Mucosa of rectum (tissue), 2 donors: Measurements from ENCODE around the gene TFAP2B.

ENCODE experiments used
- H3K27ac ChIP-seq, 2 donors: one replicate each; pipeline ENCODE4 v1.7.0; 2013; ENCODE audit warnings: inconsistent platforms in 2 of 2, low read depth in 2 of 2, low read length in 2 of 2
- H3K27me3 ChIP-seq, 2 donors: one replicate each; pipeline ENCODE4 v1.7.0; 2013; ENCODE audit warnings: low read length in 2 of 2; ENCODE audit not compliant: control insufficient read depth in 2 of 2, insufficient read depth in 2 of 2
- H3K36me3 ChIP-seq, 2 donors: one replicate each; pipeline ENCODE4 v1.7.0; 2013; ENCODE audit warnings: low read length in 2 of 2; ENCODE audit not compliant: control insufficient read depth in 2 of 2, insufficient read depth in 2 of 2
- H3K4me1 ChIP-seq, 2 donors: one replicate each; pipeline ENCODE4 v1.7.0; 2013; ENCODE audit warnings: low read length in 2 of 2, mild to moderate bottlenecking in 1 of 2; ENCODE audit not compliant: control insufficient read depth in 2 of 2, insufficient read depth in 2 of 2
- H3K4me3 ChIP-seq, 2 donors: one replicate each; pipeline ENCODE4 v1.7.0; 2013; ENCODE audit warnings: low read length in 2 of 2
- H3K9ac ChIP-seq, 2 donors: one replicate each; pipeline ENCODE4 v1.7.0; 2013; ENCODE audit warnings: low read length in 2 of 2, low read depth in 1 of 2, mild to moderate bottlenecking in 1 of 2
- H3K9me3 ChIP-seq, 2 donors: one replicate each; pipeline ENCODE4 v1.7.0; 2013; ENCODE audit warnings: low read length in 2 of 2; ENCODE audit not compliant: control insufficient read depth in 2 of 2
- donor health status: healthy.
- donor health status: Normal muscosa, but diverticular disease.

Gene TFAP2B

GRCh38 chr6:50834929-50835410 is 16.3 kb downstream of the TFAP2B start:
- no peaks in the 10 kb centered on the region for H3K36me3 ChIP-seq
- H3K9ac ChIP-seq = no peak overlapping the region
- H3K4me1 ChIP-seq = no peaks in the 10 kb centered on the region
- H3K9me3 ChIP-seq = no peaks in the 10 kb centered on the region
- no peak overlapping the region for H3K27ac ChIP-seq
- peaks cover 29 to 41% of the 10 kb centered on the region in 2 donors for H3K27me3 ChIP-seq
- H3K4me3 ChIP-seq = no peak overlapping the region

GRCh38 chr6:50836231-50836630 is 17.6 kb downstream of the TFAP2B start:
- H3K27ac ChIP-seq = no peak overlapping the region
- H3K9ac ChIP-seq = no peak overlapping the region
- peaks cover 41 to 50% of the 10 kb centered on the region in 2 donors for H3K27me3 ChIP-seq

DNA sequence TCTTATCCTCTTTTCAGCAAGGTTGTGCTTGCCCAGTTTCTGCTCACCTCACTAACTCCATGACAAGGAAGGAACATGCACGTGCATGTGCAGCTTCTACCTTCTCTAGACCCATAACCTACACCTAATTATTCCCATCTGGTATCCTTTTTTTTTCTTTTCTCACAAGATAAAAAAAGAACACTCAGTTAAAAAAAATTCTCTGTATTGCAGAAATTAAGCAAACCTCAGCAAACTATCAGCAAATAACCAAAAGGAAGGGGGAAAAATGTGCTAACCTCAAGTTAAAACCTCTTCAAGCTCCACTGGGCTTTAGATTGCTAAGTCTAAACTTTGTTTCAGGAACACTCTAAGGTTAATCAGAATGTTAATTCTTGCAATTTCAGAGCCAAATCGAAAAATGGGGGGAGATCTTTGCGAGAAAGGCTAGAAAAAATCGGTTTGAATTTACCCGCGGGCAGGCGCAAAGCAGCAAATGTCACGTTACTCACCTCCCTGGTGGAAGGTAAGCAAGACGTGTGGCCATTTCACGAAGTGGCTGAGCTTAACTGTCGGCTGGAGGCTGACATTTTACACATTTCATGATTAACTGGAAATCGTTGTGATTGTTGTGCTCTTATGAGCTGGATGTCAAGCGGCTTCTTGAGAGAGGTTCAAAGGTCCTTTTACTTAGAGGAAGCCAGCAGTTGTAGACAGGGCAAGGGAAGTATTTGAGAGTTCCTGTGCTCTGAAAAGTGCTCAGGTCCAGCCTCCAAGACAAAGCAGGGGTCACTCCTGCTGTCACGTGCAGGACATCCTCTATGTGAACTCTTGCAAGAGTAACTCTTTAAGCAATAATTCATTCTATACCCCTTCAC is 19.1 kb downstream of the TFAP2B start:
- Histone ChIP-seq H3K4me3 (no peak overlapping the region), H3K27me3 (peaks cover 56 to 63% of the 10 kb centered on the region in 2 donors), H3K4me1 (no peaks in the 10 kb centered on the region), H3K9me3 (no peaks in the 10 kb centered on the region), H3K27ac (no peak overlapping the region), H3K9ac (no peak overlapping the region), H3K36me3 (no peaks in the 10 kb centered on the region)

More at GRCh38 chr6:50836231-50836630, 17.6 kb downstream of the TFAP2B start:
- no peaks in the 10 kb centered on the region for H3K9me3 ChIP-seq
- H3K36me3 ChIP-seq = no peaks in the 10 kb centered on the region
- no peak overlapping the region for H3K4me3 ChIP-seq
- H3K4me1 ChIP-seq = no peaks in the 10 kb centered on the region

DNA sequence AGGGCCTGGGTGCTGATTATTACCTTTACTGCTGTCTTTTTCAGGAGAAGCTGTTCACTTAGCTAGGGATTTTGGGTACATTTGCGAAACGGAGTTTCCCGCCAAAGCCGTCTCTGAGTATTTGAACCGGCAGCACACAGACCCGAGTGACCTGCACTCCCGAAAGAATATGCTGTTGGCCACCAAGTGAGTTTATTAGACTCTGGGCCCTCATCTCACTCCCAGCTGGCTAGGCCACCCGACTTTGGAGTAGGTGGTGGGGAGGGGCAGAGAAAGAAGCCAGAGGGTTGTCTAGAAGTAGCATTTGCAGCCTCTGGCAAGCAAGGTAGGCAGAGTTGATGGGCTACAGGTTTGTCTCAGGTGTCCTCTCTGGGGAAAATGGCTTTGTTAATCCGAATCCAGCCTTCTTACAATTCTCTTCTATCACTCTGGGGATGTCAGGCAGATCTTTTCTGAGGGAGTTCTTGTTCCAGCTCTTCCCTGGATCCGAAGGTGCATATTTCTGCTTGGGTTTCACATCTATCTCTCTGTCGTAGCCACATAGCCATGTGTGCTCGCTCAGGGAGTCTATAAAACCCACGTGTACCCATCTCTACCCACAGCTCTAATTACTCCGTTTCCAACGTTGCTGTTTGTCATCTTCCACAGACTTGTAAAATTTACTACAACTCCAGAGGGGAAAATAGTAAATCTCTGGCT is 21.6 kb downstream of the TFAP2B start:
- Histone ChIP-seq H3K4me1 (no peaks in the 10 kb centered on the region), H3K27me3 (peaks cover 67 to 68% of the 10 kb centered on the region in 2 donors)

DNA sequence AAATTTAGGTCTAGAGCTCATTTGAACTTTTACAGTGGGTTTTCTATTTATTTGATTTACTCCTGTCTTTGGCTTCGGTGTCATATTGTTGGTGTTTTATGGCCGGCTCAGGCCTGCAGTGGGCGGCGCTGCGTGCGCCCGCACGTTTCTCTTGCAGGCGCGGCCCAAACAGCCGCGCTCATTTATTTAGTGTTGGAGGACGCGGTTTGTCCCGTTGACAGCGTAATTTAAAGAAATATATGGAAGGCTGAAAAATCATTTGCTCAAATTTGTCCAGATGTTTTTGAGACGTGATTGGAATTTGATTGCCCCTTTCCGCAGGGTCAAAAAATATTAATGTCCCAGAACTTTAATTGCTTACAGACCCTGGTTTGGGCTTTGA is 22.1 kb downstream of the TFAP2B start:
- Histone ChIP-seq H3K27me3 (peaks cover 67 to 70% of the 10 kb centered on the region in 2 donors), H3K27ac (no peak overlapping the region), H3K4me3 (no peak overlapping the region), H3K9ac (no peak overlapping the region), H3K36me3 (no peaks in the 10 kb centered on the region), H3K9me3 (no peaks in the 10 kb centered on the region), H3K4me1 (no peaks in the 10 kb centered on the region)

More for the DNA sequence above, 21.6 kb downstream of the TFAP2B start:
- no peak overlapping the region for H3K27ac ChIP-seq
- no peak overlapping the region for H3K4me3 ChIP-seq
- no peaks in the 10 kb centered on the region for H3K9me3 ChIP-seq
- no peak overlapping the region for H3K9ac ChIP-seq
- H3K36me3 ChIP-seq = no peaks in the 10 kb centered on the region

GRCh38 chr6:50842446-50842845 is 23.8 kb downstream of the TFAP2B start:
- peaks cover 69% of the 10 kb centered on the region in 2 donors for H3K27me3 ChIP-seq
- H3K4me1 ChIP-seq = no peaks in the 10 kb centered on the region
- no peaks in the 10 kb centered on the region for H3K9me3 ChIP-seq
- H3K36me3 ChIP-seq = no peaks in the 10 kb centered on the region
- no peak overlapping the region for H3K27ac ChIP-seq
- no peak overlapping the region for H3K4me3 ChIP-seq
- H3K9ac ChIP-seq = no peak overlapping the region

DNA sequence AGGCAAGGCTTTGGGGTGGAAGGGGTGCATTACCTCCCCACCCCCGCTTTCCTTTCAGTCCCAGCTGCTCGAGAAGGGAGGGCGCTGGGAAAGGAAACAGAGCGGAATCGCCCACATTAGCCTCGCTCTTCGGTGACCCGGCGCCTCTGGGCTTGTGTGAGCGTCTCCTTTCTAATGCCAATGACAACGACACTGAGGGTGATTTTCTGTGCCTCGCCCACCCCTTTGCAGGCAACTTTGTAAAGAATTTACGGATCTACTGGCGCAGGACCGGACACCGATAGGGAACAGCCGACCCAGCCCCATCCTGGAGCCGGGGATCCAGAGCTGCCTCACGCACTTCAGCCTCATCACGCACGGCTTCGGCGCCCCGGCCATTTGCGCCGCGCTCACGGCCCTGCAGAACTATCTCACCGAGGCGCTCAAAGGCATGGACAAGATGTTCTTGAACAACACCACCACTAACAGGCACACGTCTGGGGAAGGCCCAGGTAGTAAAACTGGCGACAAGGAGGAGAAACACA is 24.3 kb downstream of the TFAP2B start:
- Histone ChIP-seq H3K27ac (no peak overlapping the region), H3K9me3 (no peaks in the 10 kb centered on the region), H3K9ac (no peak overlapping the region), H3K4me3 (no peak overlapping the region), H3K27me3 (peaks cover 67 to 71% of the 10 kb centered on the region in 2 donors), H3K36me3 (no peaks in the 10 kb centered on the region), H3K4me1 (no peaks in the 10 kb centered on the region)

- no peaks in the 10 kb centered on the region for H3K9me3 ChIP-seq
- no peak overlapping the region for H3K9ac ChIP-seq
- H3K27me3 ChIP-seq = peaks cover 71 to 72% of the 10 kb centered on the region in 2 donors
- no peaks in the 10 kb centered on the region for H3K4me1 ChIP-seq
- H3K4me3 ChIP-seq = no peak overlapping the region
- no peak overlapping the region for H3K27ac ChIP-seq
- no peaks in the 10 kb centered on the region for H3K36me3 ChIP-seq
Measured at GRCh38 chr6:50843842-50844241, 25.2 kb downstream of the TFAP2B start.

DNA sequence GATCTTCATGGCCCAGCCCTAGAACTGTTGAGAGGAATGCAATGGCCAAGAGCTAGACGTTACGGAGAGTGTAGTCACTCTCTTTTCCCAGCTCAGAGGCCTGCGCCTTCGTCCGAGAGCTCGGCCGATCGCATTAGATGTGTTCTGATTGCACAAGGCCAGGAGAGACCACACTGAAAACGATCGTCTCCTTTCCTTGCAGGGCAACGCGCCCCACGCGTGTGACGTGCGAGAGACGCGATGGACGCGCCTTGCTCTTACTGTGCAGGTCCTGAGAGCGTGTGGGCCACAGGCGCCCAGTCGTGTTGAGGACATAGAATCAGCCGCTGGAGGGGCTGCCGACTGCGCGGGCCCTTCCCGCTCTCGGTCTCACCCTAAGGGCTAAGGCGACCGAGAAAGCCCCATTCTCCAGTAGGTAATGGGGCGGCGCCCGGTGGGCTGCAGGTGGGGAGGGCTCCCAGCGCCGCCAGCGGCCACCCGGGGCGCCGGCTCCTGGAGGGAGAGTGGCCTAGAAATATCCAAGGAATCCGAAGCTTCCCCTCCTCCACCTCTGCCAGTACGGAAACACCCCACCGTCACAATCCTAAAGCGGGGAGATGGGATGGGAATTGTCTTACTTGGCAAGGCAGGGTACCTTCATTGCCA is 26.9 kb downstream of the TFAP2B start:
- Histone ChIP-seq H3K27ac (no peak overlapping the region), H3K36me3 (no peaks in the 10 kb centered on the region), H3K27me3 (peaks cover 73 to 78% of the 10 kb centered on the region in 2 donors), H3K9me3 (no peaks in the 10 kb centered on the region), H3K4me1 (no peaks in the 10 kb centered on the region), H3K9ac (no peak overlapping the region), H3K4me3 (no peak overlapping the region)
